Stomach (tissue), 4 donors: Measurements from ENCODE around the gene CFAP74.
"Not testable (repeated sequence)": the region's sequence is repeated elsewhere in the genome, so short reads cannot be mapped to it uniquely, and the experiment has no call there.

Experiments
- EP300 ChIP-seq: sonication (generic); formaldehyde crosslinking; IDR thresholded peaks from one replicate; pipeline ENCODE4 v1.6.1; 2017; ENCODE audit warnings: antibody characterized with exemption
- POLR2A ChIP-seq, 4 donors: fragments of 450-650 bp; IDR thresholded peaks; one replicate each; pipeline ENCODE4 v1.6.1; 2016; ENCODE audit warnings: antibody characterized with exemption in 4 of 4, control low read depth in 2 of 4, mild to moderate bottlenecking in 1 of 4, moderate library complexity in 1 of 4

- not testable (repeated sequence) for TF ChIP-seq POLR2A (IDR thresholded peaks at IDR 0.05); EP300
Observed at GRCh38 chr1:1883890-1884289, 119.7 kb downstream of the CFAP74 start.
